Heart right ventricle (tissue), 16 donors: ENCODE results near the gene FSTL5. TPM values are rescaled to one million over a fixed set of nuclear protein-coding genes. Genes with fewer than 3 reads are reported as not detected.

Experiments used
- ATAC-seq, 8 donors: fragments of 200-7000 bp; cut with Tn5 transposase; one replicate each; pipeline ENCODE4 v1.9.1; 2020; ENCODE audit warnings: mild to moderate bottlenecking in 8 of 8, moderate library complexity in 8 of 8, moderate number of reproducible peaks in 1 of 8
- DNase-seq, 2 donors: peaks; one replicate each; pipeline ENCODE4 v3.0.0-alpha.2; 2020
- H3K27ac ChIP-seq, 10 donors: fragments of 200-600 bp; sonication (generic) in 2 of 10; one replicate each; pipeline versions ENCODE4 v1.5.0 to v1.8.0; 2020 to 2022; ENCODE audit warnings: mild to moderate bottlenecking in 3 of 10
- H3K27me3 ChIP-seq, 7 donors: fragments of 200-600 bp; one replicate each; pipeline ENCODE4 v1.8.0; 2021 to 2022; ENCODE audit warnings: mild to moderate bottlenecking in 2 of 7
- H3K36me3 ChIP-seq, 9 donors: fragments of 200-600 bp; sonication (generic) in 1 of 9; one replicate each; pipeline versions ENCODE4 v1.5.0 to v1.8.0; 2020 to 2022; ENCODE audit warnings: mild to moderate bottlenecking in 2 of 9
- H3K4me1 ChIP-seq, 9 donors: fragments of 200-600 bp; sonication (generic) in 1 of 9; one replicate each; pipeline versions ENCODE4 v1.5.0 to v1.8.0; 2020 to 2022; ENCODE audit warnings: mild to moderate bottlenecking in 4 of 9
- H3K4me3 ChIP-seq, 10 donors: fragments of 200-600 bp; sonication (generic) in 2 of 10; one replicate each; pipeline versions ENCODE4 v1.5.0 to v1.8.0; 2020 to 2022; ENCODE audit warnings: mild to moderate bottlenecking in 7 of 10, moderate library complexity in 2 of 10
- H3K9me3 ChIP-seq, 11 donors: fragments of 200-600 bp in 10 of 11; sonication (generic) in 2 of 11; one replicate each; pipeline versions ENCODE4 v1.5.0 to v1.8.0; 2013 to 2022; ENCODE audit warnings: mild to moderate bottlenecking in 2 of 11, control low read depth in 1 of 11, moderate library complexity in 1 of 11
- WGBS, 2 donors: extraction: QIAGEN DNeasy Blood & Tissue Kit; methylation state at CpG; one replicate each; pipeline ENCODE4 v1.1.7; 2013; ENCODE audit warnings: inconsistent platforms in 1 of 2; 5-methylcytosine and 5-hydroxymethylcytosine counted together
- intact Hi-C, 10 donors: fragments of 100-400 bp; cut with DNase I; formaldehyde crosslinking; loops; one replicate each; pipeline versions ENCODE4 v1.11.1 to v1.14.2; 2022
- polyA plus RNA-seq, 2 donors: library from polyadenylated mRNA; stranded (reverse); fragments of 200-250 nt; gene quantifications; one replicate each; pipeline ENCODE4 v1.2.3, GENCODE V29; 2013
- total RNA-seq, 10 donors: library from RNA; stranded (reverse); fragmentation: NEBNext Ultra II Directional in 3 of 10; extraction: Animal tissue kit (Norgen Biotek cat#: 25700) in 3 of 10; gene quantifications; one replicate each; pipeline versions ENCODE4 v1.2.1 to v1.2.4, GENCODE V29; 2021 to 2023
- TF ChIP-seq, protein P1 (sequence below), 9 donors: fragments of 200-600 bp; sonication (generic) in 2 of 9; IDR thresholded peaks; one replicate each; pipeline versions ENCODE4 v1.5.0 to v1.8.0; 2021 to 2022; ENCODE audit warnings: antibody characterized with exemption in 9 of 9, mild to moderate bottlenecking in 5 of 9, moderate library complexity in 1 of 9
- donor health status: Arrhythmogenic right ventricular cardiomyopathy.
- donor health status: ischemic (EF 13 %, LVEDD 7.1; RV severe dilation, severe dysfunction).
- donor health status: healthy with polysubstance abuse.
- donor health status: DM: no; HTN: yes; CAD: no.
- donor health status: DM: no; HTN: no; CAD: no.
- donor health status: ischemic (EF 25% LVEDD 6.9; RV normal size, moderate dysfunction).
- donor health status: ischemic (EF 25% LVEDD 5.7; RV mildly dilated, moderate dysfunction).
- donor health status: healthy.
- donor health status: DM: yes; HTN: yes; CAD: no.
- donor health status: Ischemic cardiomyopathy.
- donor health status: ischemic (EF 35%, LVEDD 5.7; RV mildly dilated, moderate dysfunction).
- donor health status: nonischemic (EF 11% LVEDD 7.7; RV severe dilation, severe dysfunction).
- donor health status: DM: yes; HTN: yes; CAD: no.
- donor health status: PGD.
- donor health status: ischemic (EF 29% LVEDD 5.4; RV normal size, mild dysfunction).
- donor health status: nonischemic (EF 23%, LVEDD 6.1; RV moderate dilation, normal function).

Gene FSTL5
- total and polyA plus RNA-seq, 12 donors = 0.01 TPM; not detected in 11

DNA sequence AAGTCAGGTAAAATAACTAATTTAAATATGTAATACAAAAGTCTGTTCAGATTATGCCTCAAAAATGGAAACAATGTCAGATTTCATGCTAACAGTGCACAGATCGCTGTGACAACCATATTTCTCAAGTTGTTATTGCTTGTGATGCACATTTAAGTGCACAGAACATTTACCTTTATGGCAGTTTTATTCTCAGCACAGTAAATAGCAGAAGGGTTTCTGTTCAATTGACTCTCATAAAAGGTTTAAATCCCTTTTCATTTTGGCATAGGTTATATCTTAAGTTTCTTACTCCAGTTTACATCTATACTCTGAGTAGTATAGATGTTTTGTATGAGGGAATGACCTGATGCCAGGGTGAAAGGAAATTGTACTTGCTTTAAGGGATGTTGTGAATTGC, 247.8 kb downstream of the FSTL5 start:
- no peak for DNase-seq
- no peak overlapping the region for H3K27ac ChIP-seq
- intact Hi-C loops = no loop called here
- TF ChIP-seq, protein P1, sequence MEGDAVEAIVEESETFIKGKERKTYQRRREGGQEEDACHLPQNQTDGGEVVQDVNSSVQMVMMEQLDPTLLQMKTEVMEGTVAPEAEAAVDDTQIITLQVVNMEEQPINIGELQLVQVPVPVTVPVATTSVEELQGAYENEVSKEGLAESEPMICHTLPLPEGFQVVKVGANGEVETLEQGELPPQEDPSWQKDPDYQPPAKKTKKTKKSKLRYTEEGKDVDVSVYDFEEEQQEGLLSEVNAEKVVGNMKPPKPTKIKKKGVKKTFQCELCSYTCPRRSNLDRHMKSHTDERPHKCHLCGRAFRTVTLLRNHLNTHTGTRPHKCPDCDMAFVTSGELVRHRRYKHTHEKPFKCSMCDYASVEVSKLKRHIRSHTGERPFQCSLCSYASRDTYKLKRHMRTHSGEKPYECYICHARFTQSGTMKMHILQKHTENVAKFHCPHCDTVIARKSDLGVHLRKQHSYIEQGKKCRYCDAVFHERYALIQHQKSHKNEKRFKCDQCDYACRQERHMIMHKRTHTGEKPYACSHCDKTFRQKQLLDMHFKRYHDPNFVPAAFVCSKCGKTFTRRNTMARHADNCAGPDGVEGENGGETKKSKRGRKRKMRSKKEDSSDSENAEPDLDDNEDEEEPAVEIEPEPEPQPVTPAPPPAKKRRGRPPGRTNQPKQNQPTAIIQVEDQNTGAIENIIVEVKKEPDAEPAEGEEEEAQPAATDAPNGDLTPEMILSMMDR (IDR thresholded peaks at IDR 0.05) = no peak
- H3K9me3 ChIP-seq = no peaks in the 10 kb centered on the region
- no peak for ATAC-seq
- WGBS, 2 donors = 71 to 73% methylated on average over 1 of the region's 1 CpG
- no peak overlapping the region for H3K4me3 ChIP-seq
- H3K4me1 ChIP-seq = no peaks in the 10 kb centered on the region
- no peaks in the 10 kb centered on the region for H3K36me3 ChIP-seq
- no peaks in the 10 kb centered on the region for H3K27me3 ChIP-seq

DNA sequence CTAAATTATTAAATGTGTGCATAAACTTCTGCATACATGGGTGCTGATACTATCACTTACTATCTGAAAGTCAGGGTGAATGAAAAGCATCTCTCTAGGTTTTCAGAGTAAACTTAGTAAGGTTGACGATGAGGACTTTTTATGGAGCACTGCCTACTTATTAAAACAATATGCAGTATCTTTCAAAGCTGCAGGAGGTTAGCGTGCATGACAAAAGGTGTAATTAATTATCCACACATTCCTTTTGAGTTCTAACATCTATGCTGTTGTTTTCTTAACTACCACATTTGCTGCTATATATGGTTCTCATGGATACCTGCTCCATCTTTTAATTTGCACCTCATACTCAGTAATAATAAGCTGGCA, 256.2 kb downstream of the FSTL5 start:
- H3K27me3 ChIP-seq = no peaks in the 10 kb centered on the region
- H3K4me1 ChIP-seq = no peaks in the 10 kb centered on the region
- ATAC-seq (no peak), DNase-seq (no peak)
- no peak overlapping the region for H3K27ac ChIP-seq
- TF ChIP-seq, protein P1 (IDR thresholded peaks at IDR 0.05) = no peak
- intact Hi-C loops = no loop called here
- H3K36me3 ChIP-seq = no peaks in the 10 kb centered on the region
- H3K4me3 ChIP-seq = no peak overlapping the region
- 80 to 85% methylated on average over 2 of the region's 2 CpGs for WGBS, 2 donors
- H3K9me3 ChIP-seq = no peaks in the 10 kb centered on the region

DNA sequence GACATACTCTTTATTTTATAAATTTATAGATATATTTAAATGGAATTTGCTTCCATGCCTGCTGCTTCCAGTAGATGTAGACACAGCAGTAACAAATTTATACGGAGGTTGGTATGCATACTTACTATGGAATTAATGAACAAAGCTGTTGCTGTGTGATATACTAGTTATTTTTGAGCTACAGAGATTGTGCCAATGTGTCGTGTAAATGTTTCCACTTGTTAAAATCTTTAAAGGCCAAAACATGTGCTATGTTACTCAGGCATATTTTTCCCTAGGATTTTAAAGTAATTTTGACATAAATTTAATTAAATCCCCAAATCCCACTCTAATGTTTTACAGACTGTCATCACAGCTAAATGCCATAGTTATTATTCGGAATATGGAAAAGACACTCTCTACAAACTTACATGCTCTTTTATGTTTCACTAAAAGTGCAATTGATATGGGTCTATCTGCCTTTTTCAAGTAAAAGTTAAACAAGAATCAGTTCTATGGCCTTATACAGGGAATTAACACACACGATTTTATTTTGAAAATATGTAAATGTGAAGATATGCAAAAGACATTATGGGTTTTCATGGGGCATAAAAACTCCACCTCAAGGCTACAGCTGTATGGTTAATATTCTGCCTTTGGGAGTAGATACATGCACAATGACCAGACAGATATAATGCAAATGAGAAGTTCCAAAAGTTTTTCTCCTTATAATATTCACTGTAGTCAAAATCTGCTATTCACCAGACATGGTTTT, 256.8 kb downstream of the FSTL5 start:
- H3K27ac ChIP-seq = no peak overlapping the region
- no peaks in the 10 kb centered on the region for H3K4me1 ChIP-seq
- no peak overlapping the region for H3K4me3 ChIP-seq
- no peaks in the 10 kb centered on the region for H3K9me3 ChIP-seq
- intact Hi-C loops = no loop called here
- no peak for DNase-seq
- TF ChIP-seq, protein P1 (IDR thresholded peaks at IDR 0.05) = no peak
- no peaks in the 10 kb centered on the region for H3K27me3 ChIP-seq
- H3K36me3 ChIP-seq = no peaks in the 10 kb centered on the region
- no peak for ATAC-seq
- 62 to 69% methylated on average over 4 of the region's 4 CpGs for WGBS, 2 donors

DNA sequence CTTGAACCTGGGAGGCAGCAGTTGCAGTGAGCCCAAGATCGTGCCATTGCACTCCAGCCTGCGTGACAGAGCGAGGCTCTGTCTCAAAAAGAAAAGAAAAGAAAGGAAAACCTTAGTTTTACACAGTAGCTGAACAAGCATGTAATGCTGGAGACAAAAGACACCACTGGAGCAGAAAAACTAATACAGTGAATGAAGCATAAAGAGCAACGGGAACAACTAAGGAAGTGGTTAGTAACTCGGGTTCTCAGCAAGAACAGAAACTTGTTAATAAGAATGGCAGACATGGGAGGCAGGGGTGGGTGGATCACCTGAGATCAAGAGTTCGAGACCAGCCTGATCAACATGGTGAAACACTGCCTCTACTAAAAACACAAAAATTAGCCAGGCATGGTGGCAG, 263.7 kb downstream of the FSTL5 start:
- Histone ChIP-seq H3K4me1 (no peaks in the 10 kb centered on the region), H3K27me3 (no peaks in the 10 kb centered on the region), H3K4me3 (no peak overlapping the region), H3K27ac (no peak overlapping the region), H3K36me3 (no peaks in the 10 kb centered on the region), H3K9me3 (no peaks in the 10 kb centered on the region)
- intact Hi-C loops = no loop called here
- WGBS, 2 donors = 88 to 89% methylated on average over 6 of the region's 6 CpGs
- TF ChIP-seq, protein P1 (IDR thresholded peaks at IDR 0.05) = no peak
- ATAC-seq = no peak
- no peak for DNase-seq
